Panc1 (cell line): ENCODE measurements around the gene NACA. TPM values are rescaled to one million over a fixed set of nuclear protein-coding genes. Genes with fewer than 3 reads are reported as not detected.
"Not testable (repeated sequence)": the region's sequence is repeated elsewhere in the genome, so short reads cannot be mapped to it uniquely, and the experiment has no call there.

Experiments used
- ATAC-seq: fragments of 200-7000 bp; cut with Tn5 transposase; 2 replicates; pipeline ENCODE4 v1.9.1; 2020; ENCODE audit warnings: mild to moderate bottlenecking, moderate library complexity
- BruUV-seq: library from RNA; stranded (reverse); fragments of 400-500 nt; replicated peaks from 2 replicates; lab custom pipeline; 2021; lab: Mats Ljungman, UMichigan
- CTCF ChIA-PET: fragments of 300-600 bp; sonication (Branson Sonifier 250); formaldehyde crosslinking; loops from one replicate; lab custom pipeline; 2022; ENCODE audit warnings: antibody characterized with exemption; lab: Charles Lee
- POLR2A ChIA-PET: fragments of 300-600 bp; sonication (Branson Sonifier 250); formaldehyde crosslinking; loops from one replicate; lab custom pipeline; 2022; ENCODE audit warnings: antibody characterized with exemption; lab: Charles Lee
- DNase-seq: peaks from one replicate; pipeline ENCODE4 v3.0.0-alpha.2; 2010; ENCODE audit warnings: low read depth, low spot score
- H3K27ac ChIP-seq: 2 replicates; pipeline ENCODE4 v1.5.1; 2011; ENCODE audit warnings: mild to moderate bottlenecking, low read length, inconsistent platforms
- H3K27me3 ChIP-seq: fragments of 200-500 bp; sonication (Bioruptor generic); 2 replicates; pipeline ENCODE4 v1.6.0; 2014; ENCODE audit warnings: low read length, inconsistent platforms; ENCODE audit not compliant: control insufficient read depth, insufficient read depth
- H3K36me3 ChIP-seq: fragments of 200-500 bp; sonication (Bioruptor generic); 2 replicates; pipeline ENCODE4 v1.5.1; 2014; ENCODE audit warnings: inconsistent platforms, mild to moderate bottlenecking, low read length, moderate library complexity; ENCODE audit not compliant: control insufficient read depth, insufficient read depth
- H3K4me1 ChIP-seq: 2 replicates; pipeline ENCODE4 v1.5.1; 2011; ENCODE audit warnings: inconsistent platforms, mild to moderate bottlenecking, low read length, moderate library complexity; ENCODE audit not compliant: control insufficient read depth, insufficient read depth
- H3K4me3 ChIP-seq, 2 experiments: 2 replicates each; pipeline ENCODE4 v1.5.1; 2011 to 2012; ENCODE audit warnings: low read depth in 2 of 2, low read length in 2 of 2, mild to moderate bottlenecking in 2 of 2, inconsistent platforms in 1 of 2, moderate library complexity in 1 of 2
- H3K9me3 ChIP-seq: fragments of 200-500 bp; sonication (Bioruptor generic); 2 replicates; pipeline ENCODE4 v1.5.1; 2014; ENCODE audit warnings: low read depth, mild to moderate bottlenecking, inconsistent platforms, low read length, moderate library complexity; ENCODE audit not compliant: control insufficient read depth, insufficient read depth
- POLR2AphosphoS5 ChIP-seq: IDR thresholded peaks from 2 replicates; pipeline ENCODE4 v1.6.1; 2012; ENCODE audit warnings: mild to moderate bottlenecking, low read depth, low read length, moderate library complexity
- SIN3A ChIP-seq: IDR thresholded peaks from 2 replicates; pipeline ENCODE4 v1.6.1; 2012; ENCODE audit warnings: low read depth, mild to moderate bottlenecking, low read length, moderate library complexity, borderline replicate concordance; ENCODE audit not compliant: insufficient read depth
- TCF7L2 ChIP-seq: IDR thresholded peaks from 2 replicates; pipeline ENCODE4 v1.6.1; 2011; ENCODE audit warnings: mild to moderate bottlenecking, low read depth, low read length, inconsistent platforms
- in situ Hi-C: cut with HindIII; loops from 2 replicates; pipeline ENCODE4 v1.10.0; 2016; ENCODE audit warnings: low sequenced_read_pairs, low pct_unique_long_range_greater_than_20kb
- intact Hi-C: fragments of 100-400 bp; cut with micrococcal nuclease; formaldehyde crosslinking; loops from one replicate; pipeline ENCODE4 v1.10.0; 2022; ENCODE audit not compliant: unreplicated experiment
- total RNA-seq: library from RNA; stranded (reverse); gene quantifications from one replicate; pipeline ENCODE4 v1.2.1, GENCODE V29; 2021; ENCODE audit not compliant: unreplicated experiment
- TF ChIP-seq, protein P1 (sequence below), 2 experiments: IDR thresholded peaks; 2 replicates each; pipeline ENCODE4 v1.6.1; 2011 to 2012; ENCODE audit warnings: low read depth in 2 of 2, control low read depth in 1 of 2, low read length in 1 of 2, mild to moderate bottlenecking in 1 of 2, moderate library complexity in 1 of 2; ENCODE audit not compliant: insufficient read depth in 1 of 2
- TF ChIP-seq, protein P2 (sequence below): fragments of 450-650 bp; IDR thresholded peaks from 2 replicates; pipeline ENCODE4 v1.5.1; 2017; ENCODE audit warnings: mild to moderate bottlenecking

NACA gene
- total RNA-seq, 1 experiment from 2014 or later: 716 TPM

DNA sequence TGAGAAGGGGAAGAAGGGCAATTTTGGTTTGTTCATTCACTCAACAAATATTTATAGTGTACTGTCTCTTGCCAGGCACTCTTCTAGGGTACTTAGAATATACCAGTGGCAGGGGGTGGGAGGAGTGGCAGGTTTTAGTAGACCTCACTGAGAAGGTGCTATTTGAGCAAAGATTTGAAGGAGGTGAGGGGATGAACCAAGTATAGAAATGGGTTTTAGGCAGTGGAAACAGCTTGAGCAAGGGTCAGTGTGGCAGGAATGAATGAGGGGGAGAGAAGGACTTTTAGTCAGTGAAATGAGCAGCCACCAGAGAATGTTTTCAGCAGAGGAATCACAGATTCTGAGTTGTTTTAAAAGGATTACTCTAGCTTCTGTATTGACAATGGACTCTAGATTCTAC is 24.8 kb upstream of the NACA start:
- no TSS peak for BruUV-seq

DNA sequence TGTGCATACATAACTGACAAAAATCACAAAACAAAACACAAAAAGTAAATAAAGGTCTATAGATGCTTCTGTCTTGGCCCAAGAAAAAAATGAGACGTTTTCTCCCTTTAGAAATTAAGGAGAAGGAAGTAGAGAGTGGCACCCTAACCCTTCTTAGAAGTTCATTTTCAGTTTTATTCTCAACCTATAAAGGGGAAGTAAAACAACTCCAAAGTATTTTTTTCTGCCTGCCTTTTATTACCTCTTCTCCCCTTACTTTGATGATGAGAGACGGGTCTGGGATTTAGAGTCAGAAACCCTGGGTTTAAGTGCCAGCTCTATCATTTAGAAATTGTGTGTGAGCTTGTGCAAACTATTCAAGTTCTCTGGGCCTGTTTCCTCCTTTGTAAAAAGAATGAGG is 24.3 kb upstream of the NACA start:
- Histone ChIP-seq H3K4me3 (no peak overlapping the region), H3K27ac (no peak overlapping the region), H3K9me3 (no peaks in the 10 kb centered on the region), H3K27me3 (no peaks in the 10 kb centered on the region), H3K36me3 (no peaks in the 10 kb centered on the region; the same call in 1 of the 2 replicates), H3K4me1 (peaks cover 5% of the 10 kb centered on the region; the same call in 1 of the 2 replicates)
- BruUV-seq: no TSS peak
- intact Hi-C loops: no loop called here
- no peak for TF ChIP-seq POLR2AphosphoS5
- CTCF ChIA-PET: interaction anchor here (0.6 to 0.9 kb wide), 3 partner anchors 20 to 235 kb away, joined by 3 to 6 read pairs (median 4); no protein-coding TSS in a partner anchor
- POLR2A ChIA-PET: interaction anchor here (0.5 kb wide), 1 partner anchor 85 kb away, joined by 3 read pairs; no protein-coding TSS in a partner anchor
- in situ Hi-C loops: no loop called here
- no peak for DNase-seq
- ATAC-seq: no peak

More for the DNA sequence above, 24.8 kb upstream of the NACA start:
- ChIA-PET CTCF (interaction anchor here (0.6 kb wide), 1 partner anchor 131 kb away, joined by 3 read pairs; no protein-coding TSS in a partner anchor), POLR2A (interaction anchor here (0.5 kb wide), 1 partner anchor 85 kb away, joined by 3 read pairs; no protein-coding TSS in a partner anchor)
- DNase-seq (no peak), ATAC-seq (no peak)
- TF ChIP-seq SIN3A: no peak
- no peak for TF ChIP-seq TCF7L2
- in situ Hi-C loops (no loop called here), intact Hi-C loops (no loop called here)
- peaks cover 5% of the 10 kb centered on the region; the same call in 1 of the 2 replicates for H3K4me1 ChIP-seq
- no peak overlapping the region for H3K4me3 ChIP-seq
- H3K27me3 ChIP-seq: no peaks in the 10 kb centered on the region
- H3K9me3 ChIP-seq: no peaks in the 10 kb centered on the region
- no peak overlapping the region for H3K27ac ChIP-seq
- no peaks in the 10 kb centered on the region; the same call in 1 of the 2 replicates for H3K36me3 ChIP-seq

DNA sequence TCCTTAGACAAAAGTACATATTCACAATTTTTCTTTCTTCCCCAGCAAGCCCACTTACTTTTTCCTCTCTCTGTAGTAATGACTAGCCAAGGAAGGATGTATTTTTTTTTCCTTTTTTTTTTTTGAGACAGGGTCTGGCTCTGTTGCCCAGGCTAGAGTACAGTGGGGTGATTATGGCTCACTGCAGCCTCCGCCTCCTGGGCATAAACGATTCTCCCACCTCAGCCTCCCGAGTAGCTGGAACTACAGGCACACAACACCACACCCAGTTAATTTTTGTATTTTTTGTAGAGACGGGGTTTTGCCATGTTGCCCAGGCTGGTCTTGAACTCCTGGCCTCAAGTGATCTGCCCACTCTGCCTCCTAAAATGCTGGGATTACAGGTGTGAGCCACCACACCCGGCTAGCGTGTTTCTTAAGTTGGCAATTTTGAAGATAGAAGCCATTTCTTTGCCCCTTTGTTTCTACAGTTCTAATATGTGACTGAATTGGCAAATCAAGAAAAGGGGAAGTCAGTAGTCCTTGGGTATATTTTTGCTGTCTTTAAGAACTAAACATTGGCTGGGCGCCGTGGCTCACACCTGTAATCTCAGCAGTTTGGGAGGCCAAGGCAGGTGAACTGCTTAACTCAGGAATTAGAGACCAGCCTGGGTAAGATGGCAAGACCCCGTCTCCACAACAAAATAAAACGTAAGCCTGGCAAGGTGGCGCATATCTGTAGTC is 3.2 kb upstream of the NACA start:
- in situ Hi-C loops: no loop called here
- POLR2A ChIA-PET: no interaction called here
- DNase-seq (no peak), ATAC-seq (no peak)
- CTCF ChIA-PET: no interaction called here
- TF ChIP-seq SIN3A (no peak), POLR2AphosphoS5 (no peak), TCF7L2 (no peak)
- TF ChIP-seq, protein P1, sequence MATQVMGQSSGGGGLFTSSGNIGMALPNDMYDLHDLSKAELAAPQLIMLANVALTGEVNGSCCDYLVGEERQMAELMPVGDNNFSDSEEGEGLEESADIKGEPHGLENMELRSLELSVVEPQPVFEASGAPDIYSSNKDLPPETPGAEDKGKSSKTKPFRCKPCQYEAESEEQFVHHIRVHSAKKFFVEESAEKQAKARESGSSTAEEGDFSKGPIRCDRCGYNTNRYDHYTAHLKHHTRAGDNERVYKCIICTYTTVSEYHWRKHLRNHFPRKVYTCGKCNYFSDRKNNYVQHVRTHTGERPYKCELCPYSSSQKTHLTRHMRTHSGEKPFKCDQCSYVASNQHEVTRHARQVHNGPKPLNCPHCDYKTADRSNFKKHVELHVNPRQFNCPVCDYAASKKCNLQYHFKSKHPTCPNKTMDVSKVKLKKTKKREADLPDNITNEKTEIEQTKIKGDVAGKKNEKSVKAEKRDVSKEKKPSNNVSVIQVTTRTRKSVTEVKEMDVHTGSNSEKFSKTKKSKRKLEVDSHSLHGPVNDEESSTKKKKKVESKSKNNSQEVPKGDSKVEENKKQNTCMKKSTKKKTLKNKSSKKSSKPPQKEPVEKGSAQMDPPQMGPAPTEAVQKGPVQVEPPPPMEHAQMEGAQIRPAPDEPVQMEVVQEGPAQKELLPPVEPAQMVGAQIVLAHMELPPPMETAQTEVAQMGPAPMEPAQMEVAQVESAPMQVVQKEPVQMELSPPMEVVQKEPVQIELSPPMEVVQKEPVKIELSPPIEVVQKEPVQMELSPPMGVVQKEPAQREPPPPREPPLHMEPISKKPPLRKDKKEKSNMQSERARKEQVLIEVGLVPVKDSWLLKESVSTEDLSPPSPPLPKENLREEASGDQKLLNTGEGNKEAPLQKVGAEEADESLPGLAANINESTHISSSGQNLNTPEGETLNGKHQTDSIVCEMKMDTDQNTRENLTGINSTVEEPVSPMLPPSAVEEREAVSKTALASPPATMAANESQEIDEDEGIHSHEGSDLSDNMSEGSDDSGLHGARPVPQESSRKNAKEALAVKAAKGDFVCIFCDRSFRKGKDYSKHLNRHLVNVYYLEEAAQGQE (IDR thresholded peaks at IDR 0.05; ENCODE audit: insufficient read depth in 1 of 2, low read depth in 2 of 2, low read length in 1 of 2): no peak
- TF ChIP-seq, protein P2, sequence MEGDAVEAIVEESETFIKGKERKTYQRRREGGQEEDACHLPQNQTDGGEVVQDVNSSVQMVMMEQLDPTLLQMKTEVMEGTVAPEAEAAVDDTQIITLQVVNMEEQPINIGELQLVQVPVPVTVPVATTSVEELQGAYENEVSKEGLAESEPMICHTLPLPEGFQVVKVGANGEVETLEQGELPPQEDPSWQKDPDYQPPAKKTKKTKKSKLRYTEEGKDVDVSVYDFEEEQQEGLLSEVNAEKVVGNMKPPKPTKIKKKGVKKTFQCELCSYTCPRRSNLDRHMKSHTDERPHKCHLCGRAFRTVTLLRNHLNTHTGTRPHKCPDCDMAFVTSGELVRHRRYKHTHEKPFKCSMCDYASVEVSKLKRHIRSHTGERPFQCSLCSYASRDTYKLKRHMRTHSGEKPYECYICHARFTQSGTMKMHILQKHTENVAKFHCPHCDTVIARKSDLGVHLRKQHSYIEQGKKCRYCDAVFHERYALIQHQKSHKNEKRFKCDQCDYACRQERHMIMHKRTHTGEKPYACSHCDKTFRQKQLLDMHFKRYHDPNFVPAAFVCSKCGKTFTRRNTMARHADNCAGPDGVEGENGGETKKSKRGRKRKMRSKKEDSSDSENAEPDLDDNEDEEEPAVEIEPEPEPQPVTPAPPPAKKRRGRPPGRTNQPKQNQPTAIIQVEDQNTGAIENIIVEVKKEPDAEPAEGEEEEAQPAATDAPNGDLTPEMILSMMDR: no peak
- intact Hi-C loops: no loop called here
- H3K27me3 ChIP-seq: no peaks in the 10 kb centered on the region
- peaks cover 5% of the 10 kb centered on the region; the same call in 1 of the 2 replicates for H3K4me1 ChIP-seq
- BruUV-seq: no TSS peak
- no peaks in the 10 kb centered on the region for H3K9me3 ChIP-seq
- peaks cover 14% of the 10 kb centered on the region for H3K36me3 ChIP-seq
- no peak overlapping the region for H3K4me3 ChIP-seq
- H3K27ac ChIP-seq: no peak overlapping the region

DNA sequence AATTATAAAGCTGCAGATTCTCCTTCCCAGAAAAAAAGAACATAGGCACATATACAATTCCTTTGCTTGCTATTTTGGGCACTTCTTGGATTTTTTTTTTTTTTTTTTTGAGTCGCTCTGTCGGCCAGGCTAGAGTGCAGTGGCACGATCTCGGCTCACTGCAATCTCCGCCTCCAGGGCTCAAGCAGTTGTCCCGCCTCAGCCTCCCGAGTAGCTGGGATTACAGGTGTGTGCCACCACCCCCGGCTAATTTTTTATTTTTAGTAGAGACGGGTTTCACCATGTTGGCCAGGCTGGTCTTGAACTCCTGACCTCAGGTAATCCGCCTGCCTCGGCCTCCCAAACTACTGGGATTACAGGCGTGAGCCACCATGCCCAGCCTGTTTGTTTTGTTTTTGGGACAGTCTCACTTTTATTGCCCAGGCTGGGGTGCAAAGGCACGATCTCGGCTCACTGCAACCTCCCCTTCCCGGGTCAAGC is 1.1 kb upstream of the NACA start:
- H3K9me3 ChIP-seq, intact Hi-C loops, H3K27me3 ChIP-seq, BruUV-seq, CTCF ChIA-PET, in situ Hi-C loops, DNase-seq, ATAC-seq: not testable (repeated sequence)
- H3K4me3 ChIP-seq: peak overlapping the region in 1 of 2 experiments; percentile 100; a peak in 2 of 4 replicates
- peak overlapping the region; percentile 100 for H3K27ac ChIP-seq
- H3K4me1 ChIP-seq: peaks cover 25% of the 10 kb centered on the region
- H3K36me3 ChIP-seq: peaks cover 19% of the 10 kb centered on the region
- POLR2A ChIA-PET: interaction anchor here (0.9 kb wide), 1 partner anchor 8 kb away, joined by 5 read pairs; no protein-coding TSS in a partner anchor
